Right lobe of liver (tissue), 6 donors: ENCODE data around the gene CAND1. TPM values are rescaled to one million over a fixed set of nuclear protein-coding genes. Genes with fewer than 3 reads are reported as not detected.

ENCODE experiments used
- ATAC-seq, 4 donors: fragments of 200-7000 bp; cut with Tn5 transposase; one replicate each; pipeline ENCODE4 v1.9.1; 2020; ENCODE audit warnings: mild to moderate bottlenecking in 4 of 4, moderate library complexity in 4 of 4
- DNase-seq, 3 donors: peaks; one replicate each; pipeline ENCODE4 v3.0.0-alpha.2; 2020
- H3K27ac ChIP-seq, 3 donors: fragments of 200-600 bp; one replicate each; pipeline ENCODE4 v1.8.0; 2022
- H3K27me3 ChIP-seq, 2 donors: fragments of 200-600 bp; one replicate each; pipeline ENCODE4 v1.8.0; 2022
- H3K36me3 ChIP-seq, 4 donors: fragments of 200-600 bp; sonication (generic) in 1 of 4; one replicate each; pipeline versions ENCODE4 v1.5.1 to v1.8.0; 2017 to 2022; ENCODE audit warnings: control low read depth in 1 of 4
- H3K4me1 ChIP-seq, 4 donors: fragments of 200-600 bp; sonication (generic) in 1 of 4; one replicate each; pipeline versions ENCODE4 v1.5.1 to v1.8.0; 2017 to 2022; ENCODE audit warnings: control low read depth in 1 of 4
- H3K4me3 ChIP-seq, 3 donors: fragments of 200-600 bp; one replicate each; pipeline ENCODE4 v1.8.0; 2022
- H3K9me3 ChIP-seq, 4 donors: fragments of 200-600 bp; sonication (generic) in 1 of 4; one replicate each; pipeline versions ENCODE4 v1.5.1 to v1.8.0; 2017 to 2022; ENCODE audit warnings: control low read depth in 1 of 4
- CTCF ChIP-seq, 4 donors: fragments of 200-600 bp in 3 of 4; fragments of 450-650 bp in 1 of 4; IDR thresholded peaks; one replicate each; pipeline versions ENCODE4 v1.5.1 to v1.8.0; 2016 to 2022; ENCODE audit warnings: antibody characterized with exemption in 4 of 4, mild to moderate bottlenecking in 2 of 4
- POLR2A ChIP-seq: fragments of 450-650 bp; IDR thresholded peaks from one replicate; pipeline ENCODE4 v1.6.1; 2017; ENCODE audit warnings: antibody characterized with exemption, mild to moderate bottlenecking
- WGBS: methylation state at CpG from one replicate; pipeline ENCODE4 v1.1.6; 2018; ENCODE audit warnings: low coverage, low lambda C conversion rate; ENCODE audit not compliant: insufficient coverage; ENCODE audit errors: missing lambda C conversion rate; 5-methylcytosine and 5-hydroxymethylcytosine counted together
- intact Hi-C, 2 donors: fragments of 100-400 bp; cut with DNase I; formaldehyde crosslinking; loops; one replicate each; pipeline versions ENCODE4 v1.11.2 to v1.14.1; 2022
- long read RNA-seq: library from polyadenylated mRNA; unstranded; transcript quantifications from one replicate; pipeline ENCODE4 v2.0.0, GENCODE V29; 2019
- total RNA-seq, 6 experiments: library from RNA; depleted of rRNA in 2 of 6; stranded (reverse); fragments of >200 nt in 2 of 6; fragmentation: NEBNext Ultra II Directional in 3 of 6; extraction: Animal tissue kit (Norgen Biotek cat#: 25700) in 3 of 6; gene quantifications; one replicate each; pipeline versions ENCODE4 v1.1.0 to v1.2.4, GENCODE V29; 2016 to 2023
- donor health status: DM: no; HTN: yes; CAD: no.
- donor health status: DM: no; HTN: no; CAD: no.
- donor health status: DM: no; HTN: no; CAD: no.
- donor health status: DM: no; HTN: yes; CAD: no.
- donor health status: DM: no; HTN: yes; CAD: no.

The CAND1 gene
- total RNA-seq: 10 to 100 TPM; 29.3 to 64.4 (median 57.6) TPM
- long read RNA-seq, full-length matches to known transcripts: 1 of 4 reads
- long read RNA-seq, partial matches to known transcripts: 3 of 4 reads
- long read RNA-seq, other reads (novel, unspliced or antisense): 0 of 4 reads

GRCh38 chr12:67268896-67269632 lies at the start of gene CAND1:
Gene CAND1, plus strand, starts transcription at chr12:67269358. Its CDS starts 360 bp downstream, at chr12:67269718.
- peak; percentile 90 for TF ChIP-seq POLR2A
- peak in 1 of 4 donors; percentile 14 for TF ChIP-seq CTCF (IDR thresholded peaks at IDR 0.05)
- intact Hi-C loops: no loop called here
- under 1% methylated on average over 51 of the region's 61 CpGs for WGBS

GRCh38 chr12:67220065-67220464 lies 49.1 kb upstream of the CAND1 start:
- no peak for ATAC-seq

More at GRCh38 chr12:67268896-67269632, at the start of gene CAND1:
- H3K4me3 ChIP-seq: peak within 1 kb of the TSS; percentile 72 to 85 (median 83)
- peak; percentile 88 to 91 (median 90) for ATAC-seq
- peak within 1 kb of the TSS; percentile 96 to 98 (median 96) for H3K27ac ChIP-seq
- peak; percentile 97 to 99 (median 98) for DNase-seq
- no peaks in the 10 kb centered on the region for H3K9me3 ChIP-seq
- H3K27me3 ChIP-seq: no peaks in the 10 kb centered on the region
- peaks cover 0 to 28% (median 0%) of the 10 kb centered on the region in 4 donors for H3K4me1 ChIP-seq
- H3K36me3 ChIP-seq: no peaks in the 10 kb centered on the region

GRCh38 chr12:67222302-67222701 lies 46.9 kb upstream of the CAND1 start:
- WGBS: 45% methylated on average over 4 of the region's 4 CpGs
- Histone ChIP-seq H3K27me3 (no peaks in the 10 kb centered on the region), H3K9me3 (no peaks in the 10 kb centered on the region), H3K36me3 (no peaks in the 10 kb centered on the region), H3K27ac (no peak overlapping the region), H3K4me1 (no peaks in the 10 kb centered on the region), H3K4me3 (no peak overlapping the region)
- TF ChIP-seq POLR2A: no peak
- peak in 2 of 4 donors; percentile 12 to 18 for TF ChIP-seq CTCF (IDR thresholded peaks at IDR 0.05)
- intact Hi-C loops: no loop called here
- ATAC-seq (no peak), DNase-seq (no peak)

More at GRCh38 chr12:67220065-67220464, 49.1 kb upstream of the CAND1 start:
- H3K4me3 ChIP-seq: no peak overlapping the region
- no peaks in the 10 kb centered on the region for H3K27me3 ChIP-seq
- intact Hi-C loops: no loop called here
- H3K4me1 ChIP-seq: no peaks in the 10 kb centered on the region
- H3K9me3 ChIP-seq: no peaks in the 10 kb centered on the region
- H3K27ac ChIP-seq: no peak overlapping the region
- 40% methylated on average over 4 of the region's 4 CpGs for WGBS
- TF ChIP-seq POLR2A (no peak), CTCF (IDR thresholded peaks at IDR 0.05) (peak in 1 of 4 donors; percentile 7)
- no peaks in the 10 kb centered on the region for H3K36me3 ChIP-seq
- no peak for DNase-seq

GRCh38 chr12:67223225-67223624 lies 45.9 kb upstream of the CAND1 start:
- Histone ChIP-seq H3K27me3 (no peaks in the 10 kb centered on the region), H3K36me3 (no peaks in the 10 kb centered on the region), H3K27ac (no peak overlapping the region), H3K4me1 (no peaks in the 10 kb centered on the region), H3K4me3 (no peak overlapping the region), H3K9me3 (no peaks in the 10 kb centered on the region)
- TF ChIP-seq POLR2A (no peak), CTCF (IDR thresholded peaks at IDR 0.05) (no peak)
- ATAC-seq (no peak), DNase-seq (no peak)
- WGBS: 78% methylated on average over 3 of the region's 3 CpGs
- intact Hi-C loops: no loop called here
